Muscle layer of colon (tissue), 2 donors: ENCODE results near the gene TOB1.

Experiments used
- H3K27ac ChIP-seq: one replicate; pipeline ENCODE4 v1.7.0; 2013; ENCODE audit warnings: low read depth, mild to moderate bottlenecking, low read length, moderate library complexity
- H3K27me3 ChIP-seq, 2 donors: one replicate each; pipeline ENCODE4 v1.7.0; 2013; ENCODE audit warnings: low read length in 2 of 2, mild to moderate bottlenecking in 2 of 2; ENCODE audit not compliant: insufficient read depth in 2 of 2, control insufficient read depth in 1 of 2
- H3K36me3 ChIP-seq: one replicate; pipeline ENCODE4 v1.7.0; 2013; ENCODE audit warnings: mild to moderate bottlenecking, low read length; ENCODE audit not compliant: insufficient read depth
- H3K4me1 ChIP-seq: one replicate; pipeline ENCODE4 v1.7.0; 2013; ENCODE audit warnings: mild to moderate bottlenecking, low read length; ENCODE audit not compliant: insufficient read depth
- H3K4me3 ChIP-seq, 2 donors: one replicate each; pipeline ENCODE4 v1.7.0; 2013; ENCODE audit warnings: low read length in 2 of 2, low read depth in 1 of 2, mild to moderate bottlenecking in 1 of 2, moderate library complexity in 1 of 2
- H3K9ac ChIP-seq: one replicate; pipeline ENCODE4 v1.7.0; 2013; ENCODE audit warnings: low read length
- H3K9me3 ChIP-seq: one replicate; pipeline ENCODE4 v1.7.0; 2013; ENCODE audit warnings: mild to moderate bottlenecking, low read length
- donor health status: abdominal sarcoma.
- donor health status: Adenocarcinoma of cecum.

Gene TOB1

DNA sequence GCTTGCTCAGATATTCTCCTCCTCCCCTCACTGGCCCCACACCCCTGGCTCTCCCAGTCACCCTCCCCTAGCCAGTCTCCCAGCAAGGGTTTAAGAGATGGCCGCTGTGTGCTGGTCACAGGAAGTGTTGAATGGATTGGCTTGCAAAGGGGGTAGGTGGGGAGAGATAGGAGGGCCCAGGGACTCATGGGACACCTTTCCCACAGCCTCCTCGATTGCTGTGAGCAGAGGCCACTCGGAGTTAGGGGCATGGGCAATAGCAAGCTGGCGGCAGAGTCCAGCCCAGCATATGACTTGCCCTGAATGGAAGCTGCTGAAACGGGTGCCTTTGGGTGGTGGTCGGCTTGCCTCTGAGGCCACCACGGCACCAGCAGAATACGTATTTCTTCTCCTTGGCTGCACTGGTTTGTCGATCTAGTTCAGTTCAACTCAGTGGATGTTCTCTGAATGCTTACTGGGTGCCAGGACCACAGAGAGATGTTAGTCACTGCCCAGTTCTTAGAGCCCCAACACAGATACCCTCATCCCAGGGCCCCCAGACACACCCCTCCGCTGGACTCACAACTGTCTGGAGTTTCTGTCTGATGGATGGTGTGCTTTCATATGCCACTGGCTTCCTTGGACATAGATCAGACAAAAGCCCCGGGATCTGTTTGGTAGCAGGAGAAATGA lies 24.7 kb downstream of the TOB1 start:
- Histone ChIP-seq H3K27me3 (no peaks in the 10 kb centered on the region), H3K4me1 (no peaks in the 10 kb centered on the region), H3K27ac (no peak overlapping the region), H3K9me3 (no peaks in the 10 kb centered on the region), H3K36me3 (no peaks in the 10 kb centered on the region), H3K4me3 (no peak overlapping the region), H3K9ac (no peak overlapping the region)

DNA sequence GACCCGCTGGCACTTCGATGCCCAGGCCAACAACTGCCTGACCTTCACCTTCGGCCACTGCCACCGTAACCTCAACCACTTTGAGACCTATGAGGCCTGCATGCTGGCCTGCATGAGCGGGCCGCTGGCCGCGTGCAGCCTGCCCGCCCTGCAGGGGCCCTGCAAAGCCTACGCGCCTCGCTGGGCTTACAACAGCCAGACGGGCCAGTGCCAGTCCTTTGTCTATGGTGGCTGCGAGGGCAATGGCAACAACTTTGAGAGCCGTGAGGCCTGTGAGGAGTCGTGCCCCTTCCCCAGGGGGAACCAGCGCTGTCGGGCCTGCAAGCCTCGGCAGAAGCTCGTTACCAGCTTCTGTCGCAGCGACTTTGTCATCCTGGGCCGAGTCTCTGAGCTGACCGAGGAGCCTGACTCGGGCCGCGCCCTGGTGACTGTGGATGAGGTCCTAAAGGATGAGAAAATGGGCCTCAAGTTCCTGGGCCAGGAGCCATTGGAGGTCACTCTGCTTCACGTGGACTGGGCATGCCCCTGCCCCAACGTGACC lies 25.8 kb downstream of the TOB1 start:
- H3K27ac ChIP-seq, result no peak overlapping the region
- H3K4me1 ChIP-seq, result no peaks in the 10 kb centered on the region
- H3K9me3 ChIP-seq, result no peaks in the 10 kb centered on the region
- H3K36me3 ChIP-seq, result no peaks in the 10 kb centered on the region
- H3K27me3 ChIP-seq, result no peaks in the 10 kb centered on the region
- H3K4me3 ChIP-seq, result no peak overlapping the region
- no peak overlapping the region for H3K9ac ChIP-seq

DNA sequence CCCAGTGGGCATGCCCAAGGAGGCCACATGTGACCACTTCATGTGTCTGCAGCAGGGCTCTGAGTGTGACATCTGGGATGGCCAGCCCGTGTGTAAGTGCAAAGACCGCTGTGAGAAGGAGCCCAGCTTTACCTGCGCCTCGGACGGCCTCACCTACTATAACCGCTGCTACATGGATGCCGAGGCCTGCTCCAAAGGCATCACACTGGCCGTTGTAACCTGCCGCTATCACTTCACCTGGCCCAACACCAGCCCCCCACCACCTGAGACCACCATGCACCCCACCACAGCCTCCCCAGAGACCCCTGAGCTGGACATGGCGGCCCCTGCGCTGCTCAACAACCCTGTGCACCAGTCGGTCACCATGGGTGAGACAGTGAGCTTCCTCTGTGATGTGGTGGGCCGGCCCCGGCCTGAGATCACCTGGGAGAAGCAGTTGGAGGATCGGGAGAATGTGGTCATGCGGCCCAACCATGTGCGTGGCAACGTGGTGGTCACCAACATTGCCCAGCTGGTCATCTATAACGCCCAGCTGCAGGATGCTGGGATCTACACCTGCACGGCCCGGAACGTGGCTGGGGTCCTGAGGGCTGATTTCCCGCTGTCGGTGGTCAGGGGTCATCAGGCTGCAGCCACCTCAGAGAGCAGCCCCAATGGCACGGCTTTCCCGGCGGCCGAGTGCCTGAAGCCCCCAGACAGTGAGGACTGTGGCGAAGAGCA lies 26.4 kb downstream of the TOB1 start:
- Histone ChIP-seq H3K4me3 (no peak overlapping the region), H3K27ac (no peak overlapping the region), H3K27me3 (no peaks in the 10 kb centered on the region), H3K9ac (no peak overlapping the region), H3K9me3 (no peaks in the 10 kb centered on the region), H3K36me3 (no peaks in the 10 kb centered on the region), H3K4me1 (no peaks in the 10 kb centered on the region)

DNA sequence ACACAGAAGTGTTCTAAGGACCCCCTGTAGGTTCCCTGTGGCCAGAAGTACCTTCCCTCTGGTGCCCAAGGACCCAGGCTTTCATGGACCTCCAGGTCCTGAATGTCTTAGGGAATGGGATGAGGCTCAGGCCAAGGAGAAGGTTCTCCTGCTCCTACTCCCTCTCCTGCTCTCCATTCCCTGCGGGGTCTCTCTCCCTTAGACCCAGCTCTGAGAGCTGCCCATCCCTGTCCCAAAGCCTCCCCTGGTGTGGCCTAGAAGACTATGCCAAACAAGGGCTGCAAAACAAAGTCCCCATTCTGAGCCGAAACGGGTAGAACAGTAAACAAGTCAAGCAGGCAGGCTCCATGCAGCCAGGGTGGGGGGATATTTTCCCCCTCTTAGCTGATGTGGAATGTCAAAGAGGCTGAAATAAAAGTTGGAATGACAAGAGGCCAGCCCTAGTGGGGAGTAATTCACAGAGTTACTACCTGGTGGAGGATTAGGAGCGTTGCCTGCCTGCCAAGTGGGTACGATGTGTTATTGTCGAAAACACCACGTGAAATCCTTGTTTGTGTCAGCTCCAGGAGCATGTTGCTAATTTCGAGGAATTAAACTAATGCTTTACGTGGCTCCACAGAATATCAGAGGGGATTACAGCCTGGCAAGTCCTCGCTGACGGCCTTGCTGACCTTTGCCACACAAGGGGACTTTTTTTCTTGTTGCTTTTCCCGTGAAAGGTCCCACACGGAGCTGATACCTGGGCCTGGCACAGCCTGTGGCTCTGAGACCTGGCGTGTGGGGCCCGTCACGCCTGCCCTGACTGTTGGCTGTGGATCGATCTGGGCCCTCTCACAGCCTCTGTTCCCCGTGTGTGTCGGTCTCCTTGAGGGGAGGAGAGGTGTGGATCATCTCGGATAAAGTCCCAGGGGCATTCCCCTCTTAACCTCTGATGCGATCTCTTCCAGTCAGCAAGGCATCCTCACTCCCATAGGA lies 27.9 kb downstream of the TOB1 start:
- H3K27me3 ChIP-seq, result no peaks in the 10 kb centered on the region
- no peaks in the 10 kb centered on the region for H3K36me3 ChIP-seq
- H3K4me1 ChIP-seq, result no peaks in the 10 kb centered on the region
- H3K9me3 ChIP-seq, result no peaks in the 10 kb centered on the region
- no peak overlapping the region for H3K27ac ChIP-seq
- no peak overlapping the region for H3K4me3 ChIP-seq
- no peak overlapping the region for H3K9ac ChIP-seq

DNA sequence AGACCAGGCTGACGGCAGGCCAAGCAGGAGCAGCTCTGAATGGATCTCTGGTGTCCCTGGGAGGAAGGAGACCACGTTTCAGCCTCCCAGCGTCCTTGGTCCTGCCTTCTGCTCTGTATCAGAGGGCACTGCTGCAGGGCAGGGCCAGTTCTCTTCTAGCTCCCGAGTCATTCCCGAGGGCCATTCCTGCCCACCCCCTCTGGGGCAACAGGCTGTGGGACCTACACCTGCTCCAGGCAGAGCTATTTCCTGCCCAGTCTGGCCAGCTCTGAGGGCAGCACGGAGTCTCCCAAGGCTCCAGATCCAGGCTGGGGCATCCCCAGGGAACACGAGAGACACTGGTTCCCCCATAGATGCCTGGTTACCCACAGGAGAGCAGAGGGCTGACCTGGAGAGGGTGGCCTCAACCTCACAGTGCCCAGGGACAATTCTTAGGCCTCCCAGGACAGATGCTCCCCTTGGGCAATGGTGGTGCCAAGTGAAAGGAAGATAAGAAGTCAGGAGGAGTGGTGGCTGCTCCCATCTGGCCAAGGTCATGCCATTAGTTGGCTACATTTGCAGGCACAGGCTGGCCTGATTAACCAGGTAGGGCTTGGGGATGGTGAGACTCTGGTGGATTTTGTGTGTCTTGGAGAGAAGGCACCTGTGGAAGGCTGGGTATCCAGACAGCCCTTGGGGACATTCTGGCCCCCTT lies 28.7 kb downstream of the TOB1 start:
- Histone ChIP-seq H3K9me3 (no peaks in the 10 kb centered on the region), H3K36me3 (no peaks in the 10 kb centered on the region), H3K4me3 (no peak overlapping the region), H3K4me1 (no peaks in the 10 kb centered on the region), H3K9ac (no peak overlapping the region), H3K27me3 (no peaks in the 10 kb centered on the region), H3K27ac (no peak overlapping the region)

DNA sequence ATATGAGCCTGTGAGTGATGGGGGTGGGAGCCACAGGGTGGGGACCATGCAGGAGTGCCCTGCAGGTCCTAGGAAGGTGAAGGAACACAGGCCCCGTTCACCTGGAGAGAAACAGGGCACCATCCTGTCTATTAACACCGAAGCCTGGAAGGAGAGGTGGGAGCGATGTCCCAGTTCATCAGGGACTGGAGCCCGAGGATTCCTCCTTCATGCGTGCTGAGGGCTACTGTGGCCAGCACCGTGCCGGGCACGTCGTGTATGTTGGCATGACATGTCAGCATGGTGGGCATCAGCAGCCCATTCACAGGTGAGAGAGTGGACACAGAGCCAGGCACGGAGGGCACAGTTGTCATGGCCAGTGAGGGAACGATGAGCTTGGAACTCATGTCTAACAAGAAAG lies 29.3 kb downstream of the TOB1 start:
- no peak overlapping the region for H3K4me3 ChIP-seq
- no peaks in the 10 kb centered on the region for H3K4me1 ChIP-seq
- H3K27ac ChIP-seq, result no peak overlapping the region
- H3K27me3 ChIP-seq, result no peaks in the 10 kb centered on the region
- no peaks in the 10 kb centered on the region for H3K36me3 ChIP-seq
- no peak overlapping the region for H3K9ac ChIP-seq
- no peaks in the 10 kb centered on the region for H3K9me3 ChIP-seq

DNA sequence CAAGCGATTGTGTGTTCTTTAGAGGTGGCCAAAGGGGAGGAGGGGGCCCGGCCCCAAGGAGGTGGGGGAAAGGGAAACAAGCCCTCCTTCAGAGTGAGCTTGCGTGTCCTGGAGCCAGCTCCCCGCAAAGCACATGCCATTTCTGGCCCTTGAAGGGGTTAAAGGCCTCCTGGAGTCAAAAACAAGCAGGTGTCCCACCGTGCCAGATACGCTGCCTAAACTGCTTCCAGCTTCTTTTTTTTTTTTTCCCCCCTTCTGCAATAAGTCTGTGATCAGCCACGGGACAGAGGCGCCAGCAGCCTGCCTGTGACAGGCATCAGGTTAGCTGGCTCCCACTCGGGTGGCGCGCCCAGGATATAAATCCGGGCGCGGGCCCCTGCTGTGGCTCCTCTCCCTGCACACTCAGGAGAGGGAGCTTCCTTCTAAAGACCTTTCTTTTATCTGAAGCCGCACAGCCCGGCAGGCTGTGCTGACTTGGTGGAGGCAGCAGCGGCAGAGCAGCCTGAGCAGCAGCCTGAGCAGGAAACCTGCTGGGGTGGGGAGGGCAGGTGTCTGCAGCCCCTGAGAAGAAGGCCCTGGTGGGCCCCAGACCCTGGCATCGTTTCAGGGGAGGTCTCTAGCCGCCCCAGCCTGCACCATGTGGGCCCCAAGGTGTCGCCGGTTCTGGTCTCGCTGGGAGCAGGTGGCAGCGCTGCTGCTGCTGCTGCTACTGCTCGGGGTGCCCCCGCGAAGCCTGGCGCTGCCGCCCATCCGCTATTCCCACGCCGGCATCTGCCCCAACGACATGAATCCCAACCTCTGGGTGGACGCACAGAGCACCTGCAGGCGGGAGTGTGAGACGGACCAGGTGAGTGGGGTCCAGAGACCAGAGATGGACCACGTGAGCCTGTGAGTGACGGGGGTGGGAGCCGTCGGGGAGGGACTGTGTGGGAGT lies 30.6 kb downstream of the TOB1 start, which contains the start of gene WFIKKN2:
WFIKKN2 (plus strand) TSS at position 286 of the 934 bp plus-strand sequence; CDS start at position 638, 352 bp downstream.
- Histone ChIP-seq H3K27me3 (no peaks in the 10 kb centered on the region), H3K9ac (no peak within 1 kb of the TSS), H3K27ac (no peak within 1 kb of the TSS), H3K4me1 (no peaks in the 10 kb centered on the region), H3K4me3 (peak within 1 kb of the TSS; percentile 2 to 58), H3K9me3 (no peaks in the 10 kb centered on the region), H3K36me3 (no peaks in the 10 kb centered on the region)

DNA sequence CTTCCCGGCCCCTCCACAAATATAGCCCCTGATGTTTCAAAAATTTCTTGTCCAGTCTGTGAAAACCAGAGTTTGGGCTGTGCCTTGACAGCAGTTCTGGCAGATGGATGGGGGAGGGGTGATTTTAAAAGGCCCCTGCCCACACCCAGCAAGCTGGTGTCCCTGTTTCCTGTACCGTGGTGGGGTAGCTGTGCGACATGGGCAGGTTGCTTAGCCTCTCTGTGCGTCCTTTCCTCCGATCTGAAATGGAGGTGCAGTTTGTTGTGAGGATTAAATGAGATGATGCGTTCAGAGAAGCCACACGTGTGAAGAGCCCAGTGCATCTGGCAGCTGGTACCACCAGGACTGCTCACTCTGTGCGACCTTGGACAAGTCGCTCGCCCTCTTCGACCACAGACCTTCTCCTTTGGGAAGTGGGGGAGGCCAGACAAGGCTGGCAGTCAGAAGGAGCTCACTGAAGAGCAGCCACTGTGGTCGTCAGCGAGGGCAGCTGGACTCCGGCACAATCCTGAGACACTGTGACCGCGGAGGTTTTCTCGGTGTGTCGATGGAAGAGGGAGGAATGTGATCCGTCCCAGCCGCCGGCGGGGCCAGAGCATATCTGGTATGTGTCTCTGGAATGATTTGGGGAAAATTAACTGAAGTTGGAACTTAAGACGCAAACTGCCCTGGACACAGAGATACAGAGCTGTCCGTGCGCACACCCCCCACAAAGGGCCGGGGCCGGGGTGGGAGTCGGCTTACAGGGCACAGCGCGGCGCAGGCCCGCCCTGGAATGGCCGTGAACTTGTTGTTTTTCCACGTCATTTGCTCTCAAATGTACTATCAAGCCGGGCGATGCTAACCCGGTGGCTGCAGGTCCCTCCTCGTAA lies 31.5 kb downstream of the TOB1 start:
- Histone ChIP-seq H3K27me3 (no peaks in the 10 kb centered on the region), H3K9ac (no peak overlapping the region), H3K9me3 (no peaks in the 10 kb centered on the region), H3K4me1 (no peaks in the 10 kb centered on the region), H3K36me3 (no peaks in the 10 kb centered on the region), H3K4me3 (peak overlapping the region; percentile 2 to 58), H3K27ac (no peak overlapping the region)

DNA sequence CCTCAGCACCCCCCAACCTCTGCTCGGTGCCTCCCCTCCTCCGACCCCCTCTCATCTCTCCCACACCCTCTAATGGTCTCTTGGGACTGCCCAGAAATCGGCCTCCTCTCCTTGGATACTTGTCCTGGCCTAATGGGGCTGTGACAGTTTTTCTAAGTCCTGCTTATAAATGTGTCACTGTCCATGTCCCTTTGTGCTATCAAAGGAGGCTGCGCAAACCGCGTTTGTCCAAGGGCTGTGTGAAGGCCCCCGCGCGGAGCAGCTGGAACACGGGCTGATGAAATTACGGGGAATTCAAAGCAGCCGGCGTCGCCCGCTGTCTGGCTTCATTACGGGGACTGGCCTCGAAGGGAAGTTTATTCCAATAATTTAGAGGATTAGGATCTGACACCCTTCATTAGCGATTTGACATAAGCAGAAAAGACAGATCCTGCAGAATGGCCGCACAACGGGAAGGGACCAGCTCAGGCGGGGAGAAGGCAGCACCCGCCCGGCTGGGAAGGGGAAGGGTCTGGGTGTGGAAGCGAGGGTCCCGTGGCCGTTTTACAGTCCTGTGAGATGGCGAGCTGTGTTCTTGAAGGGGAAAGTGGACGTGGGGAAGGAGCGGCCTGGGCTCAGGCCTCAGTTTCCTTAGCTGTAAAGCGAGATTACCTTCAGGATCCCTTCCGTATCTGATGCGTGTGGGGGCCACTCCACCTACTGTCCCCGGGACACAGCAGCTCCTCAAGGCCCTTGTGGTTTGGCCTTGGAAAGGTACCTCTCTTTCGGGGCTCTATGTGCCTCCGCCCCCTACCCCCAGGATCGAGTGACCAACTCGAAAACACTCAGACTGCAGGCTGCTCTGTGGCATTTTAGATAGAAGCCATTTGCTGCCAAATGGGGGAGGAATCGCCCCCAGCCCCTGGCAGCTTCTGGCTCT lies 32.4 kb downstream of the TOB1 start:
- no peak overlapping the region for H3K27ac ChIP-seq
- H3K9me3 ChIP-seq, result no peaks in the 10 kb centered on the region
- H3K4me1 ChIP-seq, result no peaks in the 10 kb centered on the region
- H3K36me3 ChIP-seq, result no peaks in the 10 kb centered on the region
- no peak overlapping the region for H3K4me3 ChIP-seq
- H3K27me3 ChIP-seq, result no peaks in the 10 kb centered on the region
- H3K9ac ChIP-seq, result no peak overlapping the region
